ENCODE results near the gene C2orf42. TPM values are rescaled to one million over a fixed set of nuclear protein-coding genes. Genes with fewer than 3 reads are reported as not detected.

Gene C2orf42
- total and polyA plus RNA-seq, 2 of the 4 experiments (the other 2 are of a cell fraction): 7.5 to 31.5 TPM

DNA sequence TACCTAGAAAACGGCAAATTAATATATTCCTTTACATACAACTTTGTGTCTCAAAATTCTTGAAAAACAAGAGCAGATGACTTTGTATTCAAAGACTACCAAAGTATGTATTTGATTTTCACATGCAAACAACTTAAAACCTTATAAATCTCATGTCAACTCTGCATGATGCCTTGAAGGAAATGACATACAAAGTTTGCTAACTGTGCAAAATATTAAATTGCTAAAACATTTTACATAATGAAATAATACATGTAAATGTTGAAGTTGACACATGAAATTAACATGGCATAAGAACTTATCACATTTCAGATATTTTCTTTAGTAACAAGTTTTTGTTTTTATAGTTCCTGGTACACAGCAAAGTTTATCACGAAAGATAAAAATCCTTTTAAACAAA, 20.8 kb upstream of the C2orf42 start:
- TF ChIP-seq USF2 (IDR thresholded peaks at IDR 0.05; ENCODE audit: low read depth, low read length) (no peak), CEBPB (IDR thresholded peaks at IDR 0.05; ENCODE audit: low read depth, low read length) (no peak), SMC3 (IDR thresholded peaks at IDR 0.05; ENCODE audit: low read depth, low read length) (no peak), MAZ (IDR thresholded peaks at IDR 0.05; ENCODE audit: borderline replicate concordance, low read depth, low read length) (no peak), RAD21 (IDR thresholded peaks at IDR 0.05; ENCODE audit: low read length) (no peak), CTCF (conservative IDR thresholded peaks at IDR 0.05; ENCODE audit: low read depth, low read length) (no peak), ELK1 (IDR thresholded peaks at IDR 0.05; ENCODE audit: borderline replicate concordance, low read depth, low read length) (no peak), RCOR1 (IDR thresholded peaks at IDR 0.05; ENCODE audit: insufficient replicate concordance, low read length) (no peak), NFE2L2 (IDR thresholded peaks at IDR 0.05; ENCODE audit: low read depth, low read length) (no peak), RFX5 (IDR thresholded peaks at IDR 0.05; ENCODE audit: low read depth, low read length) (no peak), BHLHE40 (IDR thresholded peaks at IDR 0.05; ENCODE audit: low read depth, low read length) (no peak), CHD1 (IDR thresholded peaks at IDR 0.05; ENCODE audit: low read depth, low read length) (no peak), POLR2A (IDR thresholded peaks at IDR 0.05; ENCODE audit: low read depth, low read length) (no peak), MXI1 (IDR thresholded peaks at IDR 0.05; ENCODE audit: borderline replicate concordance, low read depth, low read length) (no peak), MAFK (IDR thresholded peaks at IDR 0.05; ENCODE audit: low read depth, low read length) (no peak)
- H3K27me3 ChIP-seq (ENCODE audit: control insufficient read depth, insufficient read depth, low read length): no peaks in the 10 kb centered on the region
- ATAC-seq (ENCODE audit: low read depth) (no peak), DNase-seq (no peak)
- H3K4me3 ChIP-seq (ENCODE audit: insufficient read depth, low read depth, low read length): no peak overlapping the region
- peaks cover 9% of the 10 kb centered on the region; the same call in 1 of the 2 replicates for H4K20me1 ChIP-seq (ENCODE audit: insufficient read depth, low read length)
- no peak overlapping the region for H2BK5ac ChIP-seq (ENCODE audit: low read depth, low read length, poor library complexity, severe bottlenecking)
- H3K27ac ChIP-seq (ENCODE audit: insufficient read depth, low read length): no peak overlapping the region
- no peak overlapping the region for H3K9ac ChIP-seq (ENCODE audit: low read depth, low read length)
- H2AK5ac ChIP-seq (ENCODE audit: low read depth, low read length): no peak overlapping the region
- H2BK15ac ChIP-seq (ENCODE audit: low read depth, low read length): no peak overlapping the region
- no peak overlapping the region for H2BK20ac ChIP-seq (ENCODE audit: low read depth, low read length)
- peaks cover 3 to 16% of the 10 kb centered on the region in 2 experiments; a peak in 3 of 4 replicates for H3K79me1 ChIP-seq (ENCODE audit: low read depth in 1 of 2, low read length in 2 of 2)
- no peak overlapping the region for H3K23ac ChIP-seq (ENCODE audit: low read depth, low read length)
- no CpG with 5 or more reads among the region's 2 CpGs for WGBS, 2 experiments (ENCODE audit: extremely low coverage in 2 of 2, insufficient read length in 1 of 2)
- ChIA-PET CTCF (no interaction called here), POLR2A (ENCODE audit: unreplicated experiment) (interaction anchor here (0.6 kb wide), 1 partner anchor 279 kb away, joined by 3 read pairs; no protein-coding TSS in a partner anchor)
- H3K9me3 ChIP-seq (ENCODE audit: control insufficient read depth, insufficient read depth, low read length): no peaks in the 10 kb centered on the region
- H4K8ac ChIP-seq (ENCODE audit: low read depth in 2 of 2, low read length in 2 of 2): no peak overlapping the region
- H3K9me1 ChIP-seq (ENCODE audit: insufficient read depth, low read length): peaks cover 2% of the 10 kb centered on the region
- H3K18ac ChIP-seq (ENCODE audit: low read depth, low read length): no peak overlapping the region
- no peak overlapping the region for H4K5ac ChIP-seq (ENCODE audit: low read depth, low read length)
- intact Hi-C loops (cut with micrococcal nuclease): no loop called here
- H3K4ac ChIP-seq (ENCODE audit: low read depth, low read length): no peak overlapping the region
- H2AFZ ChIP-seq (replicated peaks; ENCODE audit: low read length, poor library complexity): no peak overlapping the region
- peaks cover 6% of the 10 kb centered on the region for H3K4me1 ChIP-seq (ENCODE audit: control insufficient read depth, insufficient read depth, low read length)
- H2BK120ac ChIP-seq (ENCODE audit: low read depth, low read length): no peak overlapping the region
- dilution Hi-C loops (cut with HindIII; ENCODE audit: low sequenced_read_pairs, unreplicated experiment): no loop called here
- in situ Hi-C loops (cut with MboI; ENCODE audit: low sequenced_read_pairs): no loop called here
- H4K91ac ChIP-seq (ENCODE audit: insufficient read depth, low read depth, low read length): no peak overlapping the region
- no peak overlapping the region for H2AK9ac ChIP-seq (replicated peaks; ENCODE audit: low read depth, low read length, poor library complexity)
- no peak overlapping the region for H3K14ac ChIP-seq (replicated peaks; ENCODE audit: low read depth, low read length)
- no peak overlapping the region for H3K56ac ChIP-seq (ENCODE audit: extremely low read depth, insufficient read depth, low read length)
- H3K4me2 ChIP-seq (ENCODE audit: low read depth, low read length): no peak overlapping the region
- H3K36me3 ChIP-seq (ENCODE audit: control insufficient read depth, insufficient read depth, low read length): peaks cover 25% of the 10 kb centered on the region
- BruUV-seq (replicated peaks): no TSS peak
